IgD-negative memory B cell (primary cell): Measurements from ENCODE around the gene SLX4IP. TPM values are rescaled to one million over a fixed set of nuclear protein-coding genes. Genes with fewer than 3 reads are reported as not detected.
A peak's percentile ranks its signal among the peaks of the same experiment; 100 is the strongest.

ENCODE experiments used
- H3K27ac Mint-ChIP-seq, 3 donors: one replicate each; pipeline ENCODE4 v1.8.0; 2020 to 2022; ENCODE audit warnings: mild to moderate bottlenecking in 3 of 3, mixed read lengths in 3 of 3, moderate library complexity in 1 of 3
- H3K27me3 Mint-ChIP-seq: one replicate; pipeline ENCODE4 v1.8.0; 2021; ENCODE audit warnings: mixed read lengths
- H3K36me3 Mint-ChIP-seq: one replicate; pipeline ENCODE4 v1.8.0; 2020; ENCODE audit warnings: mild to moderate bottlenecking, mixed read lengths
- H3K4me1 Mint-ChIP-seq, 3 donors: one replicate each; pipeline ENCODE4 v1.8.0; 2020 to 2022; ENCODE audit warnings: mixed read lengths in 3 of 3, mild to moderate bottlenecking in 1 of 3
- H3K4me3 Mint-ChIP-seq, 4 donors: one replicate each; pipeline ENCODE4 v1.8.0; 2020 to 2022; ENCODE audit warnings: mild to moderate bottlenecking in 4 of 4, mixed read lengths in 4 of 4, moderate library complexity in 3 of 4
- H3K9me3 Mint-ChIP-seq, 3 donors: one replicate each; pipeline ENCODE4 v1.8.0; 2020 to 2021; ENCODE audit warnings: mixed read lengths in 3 of 3, mild to moderate bottlenecking in 1 of 3
- polyA plus RNA-seq: library from polyadenylated mRNA; unstranded; fragments of 300-500 nt; fragmentation: Illumina TruSeq; gene quantifications from one replicate; pipeline ENCODE4 v1.2.3, GENCODE V29; 2021

Gene SLX4IP
- polyA plus RNA-seq, 1 donor from 2014 or later: 2.0 TPM

DNA sequence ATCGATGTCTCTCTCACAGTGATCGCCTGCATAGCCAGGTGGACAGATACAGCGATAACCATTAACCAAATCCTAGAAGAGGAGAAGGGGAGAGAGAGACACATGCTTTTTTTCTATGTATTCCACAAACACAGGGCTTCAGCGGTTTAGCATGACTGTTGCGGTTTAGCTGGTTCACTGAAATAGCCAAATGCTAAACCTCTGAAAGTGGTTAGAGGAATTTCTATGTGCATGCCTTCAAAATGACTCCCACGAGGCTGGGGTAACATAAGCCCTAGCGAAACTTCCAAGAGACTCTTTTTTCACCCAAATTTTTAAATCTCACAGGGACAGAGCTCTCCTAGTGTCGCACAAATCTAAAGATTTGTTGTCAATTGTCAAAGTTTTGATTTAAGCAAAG, 213.5 kb downstream of the SLX4IP start:
- Mint-ChIP-seq H3K9me3 (no peaks in the 10 kb centered on the region), H3K4me3 (no peak overlapping the region), H3K27me3 (peaks cover 20% of the 10 kb centered on the region), H3K4me1 (no peaks in the 10 kb centered on the region), H3K27ac (no peak overlapping the region), H3K36me3 (no peaks in the 10 kb centered on the region)

DNA sequence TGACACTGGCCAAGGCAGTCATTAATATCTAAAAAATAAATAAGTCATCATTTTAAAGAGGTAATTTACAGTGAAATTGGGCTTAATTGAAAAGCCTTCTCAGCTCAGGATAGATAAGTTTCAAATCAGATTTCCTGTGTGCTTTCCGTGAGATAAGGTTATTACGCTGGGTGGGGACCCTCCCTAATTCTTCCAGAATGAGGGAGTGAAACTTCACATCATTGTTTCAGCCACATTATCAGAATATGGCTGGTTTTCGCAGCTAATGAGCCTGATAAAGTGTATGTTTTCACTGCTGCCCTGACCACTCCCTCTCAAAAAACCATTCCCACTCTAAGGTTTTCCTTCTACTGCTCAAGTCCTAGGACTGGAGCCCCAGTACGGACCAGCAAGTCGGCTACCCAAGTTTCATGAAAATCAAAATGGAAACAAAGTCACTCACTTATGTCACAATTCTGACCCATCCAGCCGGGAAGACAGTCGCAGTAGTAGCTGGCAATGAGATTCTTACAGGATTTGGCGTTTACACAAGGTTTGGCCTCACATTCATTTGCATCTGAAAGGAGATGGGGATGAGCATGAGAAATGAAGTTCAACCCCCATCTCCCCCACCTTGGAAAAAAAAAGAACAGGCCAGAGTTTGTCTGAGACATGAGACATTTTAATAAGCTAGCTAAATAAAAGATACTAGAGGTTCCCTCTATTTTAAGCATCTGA, 214.1 kb downstream of the SLX4IP start:
- Mint-ChIP-seq H3K4me1 (no peaks in the 10 kb centered on the region), H3K36me3 (no peaks in the 10 kb centered on the region), H3K27ac (no peak overlapping the region), H3K9me3 (no peaks in the 10 kb centered on the region), H3K4me3 (no peak overlapping the region), H3K27me3 (peaks cover 20% of the 10 kb centered on the region)

GRCh38 chr20:10649797-10650160, 214.7 kb downstream of the SLX4IP start:
- Mint-ChIP-seq H3K27me3 (peaks cover 25% of the 10 kb centered on the region), H3K27ac (no peak overlapping the region), H3K4me3 (no peak overlapping the region), H3K36me3 (no peaks in the 10 kb centered on the region), H3K9me3 (peaks cover 0 to 1% (median 0%) of the 10 kb centered on the region in 3 donors), H3K4me1 (peaks cover 0 to 2% (median 0%) of the 10 kb centered on the region in 3 donors)

GRCh38 chr20:10651227-10651990, 216.3 kb downstream of the SLX4IP start:
- Mint-ChIP-seq H3K36me3 (no peaks in the 10 kb centered on the region), H3K4me1 (peaks cover 0 to 2% (median 0%) of the 10 kb centered on the region in 3 donors), H3K27me3 (peaks cover 18% of the 10 kb centered on the region), H3K4me3 (no peak overlapping the region), H3K9me3 (peaks cover 0 to 1% (median 0%) of the 10 kb centered on the region in 3 donors), H3K27ac (no peak overlapping the region)

GRCh38 chr20:10652185-10652584, 217.1 kb downstream of the SLX4IP start:
- H3K4me3 Mint-ChIP-seq: no peak overlapping the region
- H3K9me3 Mint-ChIP-seq: peaks cover 0 to 1% (median 0%) of the 10 kb centered on the region in 3 donors
- peaks cover 0 to 2% (median 0%) of the 10 kb centered on the region in 3 donors for H3K4me1 Mint-ChIP-seq
- no peaks in the 10 kb centered on the region for H3K36me3 Mint-ChIP-seq
- H3K27me3 Mint-ChIP-seq: peaks cover 18% of the 10 kb centered on the region
- no peak overlapping the region for H3K27ac Mint-ChIP-seq

GRCh38 chr20:10652660-10653261, 217.7 kb downstream of the SLX4IP start:
- H3K36me3 Mint-ChIP-seq: peaks cover under 1% of the 10 kb centered on the region
- H3K9me3 Mint-ChIP-seq: peaks cover 0 to 1% (median 0%) of the 10 kb centered on the region in 3 donors
- H3K4me1 Mint-ChIP-seq: peaks cover 0 to 2% (median 0%) of the 10 kb centered on the region in 3 donors
- peak overlapping the region in 1 of 3 donors; percentile 57 for H3K27ac Mint-ChIP-seq
- H3K27me3 Mint-ChIP-seq: peaks cover 21% of the 10 kb centered on the region
- no peak overlapping the region for H3K4me3 Mint-ChIP-seq

- Mint-ChIP-seq H3K36me3 (peaks cover 2% of the 10 kb centered on the region), H3K4me3 (no peak overlapping the region), H3K4me1 (peaks cover 0 to 2% (median 0%) of the 10 kb centered on the region in 3 donors), H3K27ac (no peak overlapping the region), H3K9me3 (peaks cover 0 to 1% (median 0%) of the 10 kb centered on the region in 3 donors), H3K27me3 (peaks cover 24% of the 10 kb centered on the region)
Measured at GRCh38 chr20:10653599-10654249, 218.6 kb downstream of the SLX4IP start.

DNA sequence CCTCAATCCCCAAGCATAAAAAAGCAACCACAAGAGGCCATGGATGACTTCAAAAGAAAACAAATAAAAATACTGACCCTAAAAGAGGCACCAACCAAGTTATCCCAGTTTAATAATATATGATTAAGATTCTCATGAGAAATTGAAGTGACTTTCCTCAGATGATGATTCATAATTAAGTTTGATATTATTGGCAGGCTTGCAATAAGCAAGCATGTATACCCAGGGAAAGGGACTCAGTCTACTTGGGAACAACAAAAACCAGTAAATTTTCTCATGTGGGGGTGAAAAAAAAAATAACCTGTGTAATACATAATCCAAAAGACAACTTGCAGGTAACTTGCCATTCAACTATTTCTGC, 219.1 kb downstream of the SLX4IP start:
- H3K9me3 Mint-ChIP-seq: peaks cover 0 to 1% (median 0%) of the 10 kb centered on the region in 3 donors
- no peak overlapping the region for H3K27ac Mint-ChIP-seq
- H3K27me3 Mint-ChIP-seq: peaks cover 24% of the 10 kb centered on the region
- peaks cover 0 to 2% (median 0%) of the 10 kb centered on the region in 3 donors for H3K4me1 Mint-ChIP-seq
- peaks cover 2% of the 10 kb centered on the region for H3K36me3 Mint-ChIP-seq
- H3K4me3 Mint-ChIP-seq: no peak overlapping the region

GRCh38 chr20:10654630-10655029, 219.5 kb downstream of the SLX4IP start:
- Mint-ChIP-seq H3K27ac (no peak overlapping the region), H3K4me1 (peaks cover 0 to 2% (median 0%) of the 10 kb centered on the region in 3 donors), H3K36me3 (peaks cover 2% of the 10 kb centered on the region), H3K4me3 (no peak overlapping the region), H3K9me3 (peaks cover 0 to 1% (median 0%) of the 10 kb centered on the region in 3 donors), H3K27me3 (peaks cover 22% of the 10 kb centered on the region)

DNA sequence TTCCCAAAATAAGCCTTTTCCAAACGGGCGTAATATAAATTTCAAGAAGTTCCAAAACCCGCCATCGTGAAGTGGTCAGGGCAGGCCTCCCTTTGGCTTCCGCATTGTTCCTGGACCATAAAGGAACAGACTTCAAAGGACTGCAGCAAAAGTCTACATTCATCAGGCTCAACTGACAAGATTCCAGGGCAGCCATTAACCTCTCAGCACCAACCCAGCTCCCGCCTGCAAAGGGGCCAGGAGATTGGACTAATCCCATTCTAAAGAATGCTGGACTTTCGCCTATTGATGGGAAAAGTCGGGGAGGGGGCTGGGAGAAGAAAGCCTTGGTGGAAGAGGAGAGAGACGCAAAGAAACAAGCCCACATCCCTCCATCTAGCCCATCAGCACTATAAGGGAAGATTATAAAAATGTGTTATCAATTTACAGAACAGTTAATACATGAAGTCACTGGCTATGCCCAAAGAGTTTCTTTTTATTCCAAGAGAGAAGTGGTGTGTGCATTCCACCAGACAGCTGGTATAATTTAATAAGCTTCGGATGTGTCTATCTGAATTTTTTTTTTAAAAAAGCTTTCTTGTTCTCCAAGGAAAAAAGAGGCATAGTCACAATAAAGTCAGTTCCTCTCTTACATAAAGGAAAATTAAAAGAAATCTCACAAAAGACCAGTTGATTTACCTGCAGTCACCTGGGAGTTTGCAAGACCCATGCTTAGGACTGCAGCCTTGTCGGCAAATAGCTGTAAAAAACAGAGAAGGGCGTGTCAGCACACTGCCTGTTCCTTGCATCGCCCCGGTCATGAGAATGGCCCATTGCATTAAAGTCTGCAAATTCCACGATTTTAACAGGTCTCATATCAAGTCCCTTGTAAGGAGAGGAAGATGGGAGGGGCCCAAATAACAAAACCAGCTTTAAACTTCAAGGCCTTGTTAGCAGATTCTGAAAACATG, 220.9 kb downstream of the SLX4IP start:
- Mint-ChIP-seq H3K27me3 (peaks cover 23% of the 10 kb centered on the region), H3K9me3 (peaks cover 0 to 1% (median 0%) of the 10 kb centered on the region in 3 donors), H3K36me3 (peaks cover 2% of the 10 kb centered on the region), H3K4me1 (peaks cover 0 to 2% (median 0%) of the 10 kb centered on the region in 3 donors), H3K4me3 (peak overlapping the region in 1 of 4 donors; percentile 67), H3K27ac (no peak overlapping the region)

DNA sequence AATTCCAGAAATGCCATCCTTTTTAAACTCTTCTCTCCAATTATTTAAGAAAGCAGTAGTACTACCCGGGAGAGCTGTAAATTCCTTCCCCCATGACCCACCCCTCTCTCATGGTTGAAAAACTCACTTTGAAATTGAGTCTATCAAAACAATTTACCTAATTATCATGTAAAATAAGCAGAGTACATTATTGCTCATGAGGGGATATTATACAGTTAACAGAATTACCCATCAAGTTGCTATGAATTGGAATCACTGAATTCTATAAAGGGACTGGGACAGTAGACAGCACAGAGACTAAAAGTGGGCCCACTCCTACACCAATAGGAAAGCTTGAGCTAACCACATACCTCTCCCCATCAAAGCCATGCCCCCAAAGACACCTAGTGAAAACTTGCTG, 222.3 kb downstream of the SLX4IP start:
- H3K27ac Mint-ChIP-seq: no peak overlapping the region
- peaks cover 0 to 1% (median 0%) of the 10 kb centered on the region in 3 donors for H3K9me3 Mint-ChIP-seq
- no peak overlapping the region for H3K4me3 Mint-ChIP-seq
- H3K36me3 Mint-ChIP-seq: peaks cover 2% of the 10 kb centered on the region
- H3K27me3 Mint-ChIP-seq: peaks cover 29% of the 10 kb centered on the region
- peaks cover 0 to 2% (median 0%) of the 10 kb centered on the region in 3 donors for H3K4me1 Mint-ChIP-seq

DNA sequence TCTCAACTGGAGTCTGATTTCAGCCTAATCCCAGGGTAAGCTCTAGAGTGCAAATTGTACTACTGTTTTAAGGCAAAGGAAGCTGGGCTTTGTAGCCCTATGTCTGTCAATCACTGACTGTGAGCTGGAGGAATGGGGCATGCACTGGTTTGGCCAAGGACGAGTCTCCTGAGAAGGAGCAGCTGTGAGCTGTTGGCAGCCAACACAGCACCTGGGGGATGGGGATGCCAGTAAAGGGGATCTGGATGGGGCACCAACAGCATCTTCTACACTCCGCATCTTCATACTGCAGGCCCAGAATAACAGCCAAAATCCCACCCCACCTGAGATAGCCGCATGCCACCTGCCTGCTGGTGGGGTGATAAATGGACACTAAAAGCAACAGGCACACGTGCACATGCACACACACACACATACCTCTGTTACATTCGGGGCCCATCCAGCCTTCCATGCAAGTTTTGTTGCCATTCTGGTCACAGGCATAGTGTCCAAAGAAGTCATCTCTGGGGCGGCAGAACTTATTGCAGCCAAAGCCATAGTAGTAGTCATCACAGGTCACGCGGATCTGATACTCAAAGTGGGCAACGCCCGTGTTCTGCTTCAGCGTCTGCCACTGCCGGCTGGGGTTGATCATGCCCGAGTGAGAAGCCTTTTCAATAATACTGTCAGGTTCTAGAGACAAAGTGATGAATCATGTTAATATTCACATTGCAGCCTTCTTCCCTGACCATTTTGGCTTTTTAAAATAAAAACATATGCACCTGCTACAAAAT, 223.1 kb downstream of the SLX4IP start:
- H3K36me3 Mint-ChIP-seq: peaks cover 2% of the 10 kb centered on the region
- peaks cover 0 to 1% (median 0%) of the 10 kb centered on the region in 3 donors for H3K9me3 Mint-ChIP-seq
- peaks cover 0 to 4% (median 0%) of the 10 kb centered on the region in 3 donors for H3K4me1 Mint-ChIP-seq
- no peak overlapping the region for H3K27ac Mint-ChIP-seq
- no peak overlapping the region for H3K4me3 Mint-ChIP-seq
- H3K27me3 Mint-ChIP-seq: peaks cover 33% of the 10 kb centered on the region

- H3K27ac Mint-ChIP-seq: no peak overlapping the region
- no peak overlapping the region for H3K4me3 Mint-ChIP-seq
- peaks cover 35% of the 10 kb centered on the region for H3K27me3 Mint-ChIP-seq
- H3K36me3 Mint-ChIP-seq: peaks cover 2% of the 10 kb centered on the region
- H3K4me1 Mint-ChIP-seq: peaks cover 0 to 4% (median 0%) of the 10 kb centered on the region in 3 donors
- peaks cover 0 to 1% (median 0%) of the 10 kb centered on the region in 3 donors for H3K9me3 Mint-ChIP-seq
Measured at GRCh38 chr20:10658876-10659632, 223.9 kb downstream of the SLX4IP start.
